ENCODE results near the gene IFT43. TPM values are rescaled to one million over a fixed set of nuclear protein-coding genes. Genes with fewer than 3 reads are reported as not detected.

The IFT43 gene
- total RNA-seq, 1 experiment from 2014 or later: 24.2 TPM

GRCh38 chr14:76104802-76105355, 119.3 kb downstream of the IFT43 start:
- POLR2A ChIA-PET: no interaction called here
- RAD21 ChIA-PET (ENCODE audit: low non-redundant PET in 1 of 2, low total read pairs in 2 of 2, uncharacterized antibody in 2 of 2, unreplicated experiment in 2 of 2): no interaction called here

More at GRCh38 chr14:76104802-76105355, 119.3 kb downstream of the IFT43 start:
- Histone ChIP-seq H3K36me3 (ENCODE audit: control insufficient read depth in 1 of 2, insufficient read depth in 2 of 2, low read length in 2 of 2) (no peaks in the 10 kb centered on the region), H3K27ac (ENCODE audit: low read depth, low read length) (no peak overlapping the region), H3K9ac (ENCODE audit: low read length) (no peak overlapping the region), H3K4me3 (replicated peaks in 1 of 2; ENCODE audit: low read depth in 1 of 2, low read length in 2 of 2) (no peak overlapping the region), H2AFZ (ENCODE audit: low read depth, low read length, poor library complexity, severe bottlenecking) (no peak overlapping the region), H3K9me3 (ENCODE audit: control insufficient read depth in 1 of 2, insufficient read depth in 1 of 2, low read depth in 1 of 2, low read length in 2 of 2) (no peaks in the 10 kb centered on the region), H3K9me2 (ENCODE audit: insufficient read depth) (no peaks in the 10 kb centered on the region), H3K4me2 (ENCODE audit: low read length) (no peak overlapping the region), H3K4me1 (ENCODE audit: control insufficient read depth in 1 of 2, insufficient read depth in 2 of 2, low read length in 2 of 2) (no peaks in the 10 kb centered on the region), H3K27me3 (ENCODE audit: insufficient read depth, low read length) (0 out of 2 replicates have a peak, but pooled peaks cover 8% of the 10 kb centered on the region), H3K79me2 (ENCODE audit: insufficient read depth, low read length) (no peaks in the 10 kb centered on the region), H4K20me1 (ENCODE audit: insufficient read depth) (no peaks in the 10 kb centered on the region)
- intact Hi-C loops (cut with micrococcal nuclease): no loop called here
- TF ChIP-seq TCF7L2 (IDR thresholded peaks at IDR 0.05; ENCODE audit: borderline replicate concordance, extremely low read depth, insufficient read depth, insufficient read length) (no peak), ATF3 (IDR thresholded peaks at IDR 0.05) (no peak), SIN3A (IDR thresholded peaks at IDR 0.05; ENCODE audit: low read depth) (no peak), REST (IDR thresholded peaks at IDR 0.05; ENCODE audit: low read depth) (no peak), RAD21 (IDR thresholded peaks at IDR 0.05; ENCODE audit: low read depth) (no peak), CBX3 (IDR thresholded peaks at IDR 0.05; ENCODE audit: low read depth) (no peak), ZFX (IDR thresholded peaks at IDR 0.05) (no peak), SRF (IDR thresholded peaks at IDR 0.05; ENCODE audit: low read depth) (no peak), ELF1 (IDR thresholded peaks at IDR 0.05; ENCODE audit: borderline replicate concordance, low read depth) (no peak), POLR2AphosphoS5 (IDR thresholded peaks at IDR 0.05; ENCODE audit: low read depth, low read length) (no peak), EZH2 (IDR thresholded peaks at IDR 0.05) (no peak), ZNF274 (IDR thresholded peaks at IDR 0.05; ENCODE audit: low read depth, low read length) (no peak)
- CTCF ChIA-PET: no interaction called here
- ATAC-seq (no peak), DNase-seq (ENCODE audit: low read depth, low spot score) (no peak)
- BruUV-seq (replicated peaks): no TSS peak

All from HCT116 (cell line).